ENCODE measurements around the gene HCRTR2.
"Not testable (repeated sequence)": the region's sequence is repeated elsewhere in the genome, so short reads cannot be mapped to it uniquely, and the experiment has no call there.

HCRTR2 gene

DNA sequence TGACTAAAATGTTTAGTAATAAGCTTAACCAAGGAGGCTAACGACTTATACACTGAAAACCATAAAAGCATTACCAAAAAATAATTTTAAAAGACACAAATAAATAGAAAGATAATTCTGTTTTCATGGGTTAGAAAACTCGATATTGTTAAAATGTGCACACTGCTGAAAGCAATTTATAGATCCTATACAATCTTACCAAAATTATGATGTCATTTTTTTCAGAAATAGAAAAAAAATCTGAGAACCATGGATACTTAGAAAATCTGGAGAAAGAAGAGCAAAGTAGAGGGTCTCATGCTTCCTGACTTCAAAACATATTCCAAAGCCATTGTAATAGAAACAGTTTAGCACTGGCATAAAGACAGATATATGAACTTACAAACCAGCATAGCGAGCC, 46.6 kb downstream of the HCRTR2 start:
- DNase-seq, result no peak

DNA sequence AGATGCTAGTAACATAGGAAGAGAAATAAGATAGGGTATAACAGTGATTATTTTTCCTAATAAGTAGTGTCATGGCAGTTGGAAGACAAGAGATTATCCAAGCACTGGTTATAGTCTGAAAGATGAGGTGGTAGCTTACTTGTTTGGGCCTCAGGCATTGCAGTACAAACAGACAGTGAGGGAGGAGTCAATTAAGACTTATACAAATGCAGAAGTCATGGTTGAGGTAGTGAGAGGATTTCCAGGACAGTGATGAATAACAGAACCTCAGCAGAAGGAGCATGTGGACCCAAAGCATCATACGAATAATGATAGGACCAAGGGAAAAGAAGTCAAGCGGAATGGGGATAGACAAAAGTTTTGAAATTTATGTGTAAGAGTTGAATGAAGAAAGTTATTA, 53.5 kb downstream of the HCRTR2 start:
- no peak for DNase-seq

DNA sequence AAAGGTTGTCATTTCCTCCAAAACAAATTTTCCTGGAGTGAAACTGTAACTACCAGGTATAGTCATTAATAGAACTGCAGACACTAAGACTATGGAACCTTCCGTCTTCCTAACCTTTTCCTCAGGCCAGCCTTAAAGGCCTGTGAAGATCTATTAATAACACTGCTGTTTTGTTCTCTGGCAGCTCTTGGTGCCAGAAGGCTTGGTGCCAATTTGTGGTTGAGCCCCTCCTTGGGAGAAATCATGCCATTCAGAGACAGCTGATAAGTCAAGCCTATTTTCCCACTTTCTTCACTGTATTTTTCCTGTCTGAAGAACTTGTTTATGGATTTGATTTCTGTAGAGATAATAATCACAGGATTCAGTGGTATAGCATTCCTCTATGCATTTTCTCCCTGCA, 64.8 kb downstream of the HCRTR2 start:
- DNase-seq, result peak; percentile 51

DNA sequence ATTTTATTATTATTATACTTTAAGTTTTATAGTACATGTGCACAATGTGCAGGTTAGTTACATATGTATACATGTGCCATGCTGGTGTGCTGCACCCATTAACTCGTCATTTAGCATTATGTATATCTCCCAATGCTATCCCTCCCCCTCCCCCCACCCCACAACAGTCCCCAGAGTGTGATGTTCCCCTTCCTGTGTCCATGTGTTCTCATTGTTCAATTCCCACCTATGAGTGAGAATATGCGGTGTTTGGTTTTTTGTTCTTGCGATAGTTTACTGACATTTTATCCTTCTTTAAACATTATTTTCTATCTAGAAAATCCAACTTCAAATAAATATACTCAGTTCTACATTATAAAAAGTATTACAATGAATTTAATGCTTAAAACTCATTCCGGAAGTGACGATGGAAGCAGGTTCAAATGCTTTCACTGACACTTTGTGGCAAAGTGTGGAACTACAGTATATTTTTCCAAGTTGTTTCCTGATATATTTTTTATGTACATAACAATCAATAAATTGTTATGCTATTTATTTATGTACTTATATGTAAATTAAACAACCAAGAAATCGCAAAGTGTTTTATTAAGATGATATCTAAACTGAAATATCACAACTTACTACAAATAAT, 66.8 kb downstream of the HCRTR2 start:
- peak; percentile 43 for DNase-seq

DNA sequence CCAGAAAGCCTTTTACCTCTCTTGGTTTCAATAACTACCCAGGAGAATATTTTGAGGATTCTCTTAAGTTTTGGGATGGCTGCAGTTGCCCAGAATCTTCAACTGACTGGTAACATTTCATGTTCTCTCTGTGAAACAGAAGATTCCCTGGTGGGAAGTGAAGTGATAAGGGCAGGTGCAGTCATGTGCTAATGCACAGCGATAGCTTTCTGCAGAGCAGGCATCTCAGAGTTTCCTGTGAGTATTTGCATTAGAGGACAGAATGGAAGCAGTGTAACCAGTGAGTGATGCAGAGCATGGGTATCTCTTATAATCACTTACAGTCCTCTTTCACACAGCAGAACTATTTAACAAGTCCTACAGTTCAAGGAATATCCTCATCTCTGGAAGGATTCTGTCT, 76.1 kb downstream of the HCRTR2 start:
- no peak for DNase-seq

DNA sequence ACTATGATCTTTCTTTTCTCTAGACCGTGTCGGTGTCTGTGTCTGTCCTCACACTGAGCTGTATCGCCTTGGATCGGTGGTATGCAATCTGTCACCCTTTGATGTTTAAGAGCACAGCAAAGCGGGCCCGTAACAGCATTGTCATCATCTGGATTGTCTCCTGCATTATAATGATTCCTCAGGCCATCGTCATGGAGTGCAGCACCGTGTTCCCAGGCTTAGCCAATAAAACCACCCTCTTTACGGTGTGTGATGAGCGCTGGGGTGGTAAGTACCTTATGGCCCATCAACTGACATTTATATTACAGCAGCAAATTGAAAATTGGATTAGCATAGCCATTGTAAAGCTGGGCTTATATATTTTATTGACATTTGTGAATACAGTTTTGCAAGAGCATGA, 80.8 kb downstream of the HCRTR2 start:
- no peak for DNase-seq

DNA sequence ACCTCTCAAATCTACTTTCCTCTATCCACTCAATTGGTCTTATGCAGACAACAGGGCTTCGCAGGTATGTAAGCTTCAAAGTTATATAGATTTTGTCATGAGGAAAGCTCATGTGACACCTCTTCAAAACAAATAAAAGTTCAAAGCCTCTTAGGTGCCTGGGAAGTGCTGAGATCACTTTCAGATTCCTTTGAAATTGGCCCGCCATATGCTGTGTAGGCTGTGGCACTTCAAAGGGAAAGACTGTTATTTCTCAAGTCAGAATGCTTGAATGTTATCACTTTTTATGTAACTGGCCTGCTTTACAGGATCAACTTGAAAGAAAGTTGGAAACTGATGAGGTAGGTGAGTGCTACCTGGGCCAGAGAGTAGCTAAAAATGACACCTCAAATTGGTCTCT, 85.9 kb downstream of the HCRTR2 start:
- no peak for DNase-seq

DNA sequence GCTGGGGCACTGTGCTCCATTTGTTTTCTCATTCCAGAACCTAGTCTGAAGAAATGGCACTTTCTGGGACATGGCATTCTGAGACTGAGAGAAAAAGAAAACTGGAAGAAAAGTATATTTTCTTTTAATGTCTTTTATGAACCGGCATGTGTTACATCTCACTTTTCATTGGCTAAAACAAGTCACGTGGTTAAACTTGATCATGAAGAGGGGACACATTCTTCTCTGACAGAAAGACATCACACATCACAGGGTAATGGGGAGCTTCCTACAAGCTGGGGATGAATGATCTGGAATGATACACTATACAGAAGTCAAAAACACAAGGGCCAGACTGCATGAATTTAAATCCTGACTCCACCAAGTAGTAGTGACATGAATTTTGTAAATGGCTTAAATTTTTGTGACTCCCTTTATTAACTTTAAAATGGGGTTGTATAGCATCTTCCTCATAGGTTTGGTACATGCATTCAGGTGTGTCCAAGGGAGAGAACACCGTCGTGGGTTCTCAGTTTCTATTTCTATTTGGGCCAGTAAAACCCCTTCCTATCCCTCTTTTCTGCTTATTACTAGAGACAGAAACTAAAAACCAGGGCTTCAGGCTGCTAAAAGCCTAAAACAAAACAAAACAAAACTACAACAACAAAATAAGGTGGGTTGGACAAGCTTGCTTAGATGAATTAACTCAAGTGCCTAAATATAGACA, 91.2 kb downstream of the HCRTR2 start:
- DNase-seq, result no peak

DNA sequence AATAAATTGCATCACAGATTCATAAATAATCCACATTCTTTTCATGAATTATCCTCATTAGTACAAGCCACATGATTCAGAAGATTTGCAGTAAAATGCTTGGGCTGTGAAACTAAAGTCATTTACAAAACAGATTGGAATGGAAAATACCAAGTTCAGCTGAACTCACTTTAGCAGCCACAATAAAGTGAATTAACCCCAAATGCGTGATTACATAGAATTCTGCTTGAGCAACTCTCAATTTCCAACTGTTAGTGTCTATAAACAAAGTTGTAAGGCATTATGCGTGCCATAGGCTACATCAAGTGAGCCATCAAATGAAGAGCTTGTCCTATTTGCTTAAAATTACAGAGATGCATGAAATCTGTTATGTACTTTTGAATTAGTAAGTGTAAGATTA, 92.6 kb downstream of the HCRTR2 start:
- DNase-seq, result peak; percentile 18

DNA sequence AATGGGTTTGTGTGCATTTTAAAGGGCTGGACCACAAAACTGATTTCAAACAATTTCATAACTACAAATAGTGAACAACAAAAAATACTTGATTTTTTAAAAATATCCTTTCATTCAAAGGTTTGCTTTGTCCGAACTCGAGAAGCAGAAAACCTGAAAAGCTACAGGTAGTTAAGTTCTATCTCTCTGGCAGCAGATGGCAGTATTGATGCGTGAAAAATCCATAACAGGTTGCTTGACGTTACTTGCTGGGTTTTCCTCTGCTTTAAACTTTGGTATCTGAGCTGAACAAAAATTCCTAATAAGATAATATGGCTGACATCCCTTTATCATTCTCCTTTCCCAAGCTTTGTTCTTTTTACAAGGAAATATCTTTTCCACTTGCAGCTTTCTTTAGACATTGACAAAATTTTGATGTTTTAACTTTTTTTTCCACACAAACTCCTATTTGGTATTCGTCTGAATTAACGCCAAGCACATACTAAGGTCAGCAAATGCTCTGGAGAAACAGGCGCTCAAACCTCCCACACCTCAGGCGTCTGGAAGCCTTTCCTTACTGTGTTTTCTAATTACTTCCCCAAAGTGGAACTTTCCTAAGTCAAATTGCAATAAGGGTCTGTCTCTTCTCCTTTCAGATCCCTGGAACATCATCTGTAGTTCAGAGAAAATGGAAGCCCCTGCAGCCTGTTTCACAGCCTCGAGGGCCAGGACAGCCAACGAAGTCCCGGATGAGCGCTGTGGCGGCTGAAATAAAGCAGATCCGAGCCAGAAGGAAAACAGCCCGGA, 102.6 kb downstream of the HCRTR2 start:
- peak; percentile 60 for DNase-seq

DNA sequence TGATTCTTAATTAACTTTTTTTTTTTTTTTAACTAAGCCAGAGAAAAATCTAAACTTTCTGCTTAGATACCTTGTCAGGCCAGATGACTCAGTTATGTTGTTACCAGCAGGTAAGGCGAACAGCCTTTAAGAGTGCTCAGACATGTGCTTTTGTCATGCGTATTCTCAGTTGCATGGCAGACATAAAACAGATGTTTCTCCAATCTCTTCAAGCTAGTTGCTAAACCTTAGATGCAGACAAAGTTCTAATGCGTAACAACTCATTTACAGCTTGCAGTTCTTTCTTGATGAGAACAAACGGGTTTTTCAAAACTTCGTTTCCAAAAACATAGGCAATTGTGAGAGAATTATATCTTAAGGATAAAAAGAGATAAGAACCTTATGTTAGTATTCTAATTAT, 103.3 kb downstream of the HCRTR2 start:
- DNase-seq, result no peak

DNA sequence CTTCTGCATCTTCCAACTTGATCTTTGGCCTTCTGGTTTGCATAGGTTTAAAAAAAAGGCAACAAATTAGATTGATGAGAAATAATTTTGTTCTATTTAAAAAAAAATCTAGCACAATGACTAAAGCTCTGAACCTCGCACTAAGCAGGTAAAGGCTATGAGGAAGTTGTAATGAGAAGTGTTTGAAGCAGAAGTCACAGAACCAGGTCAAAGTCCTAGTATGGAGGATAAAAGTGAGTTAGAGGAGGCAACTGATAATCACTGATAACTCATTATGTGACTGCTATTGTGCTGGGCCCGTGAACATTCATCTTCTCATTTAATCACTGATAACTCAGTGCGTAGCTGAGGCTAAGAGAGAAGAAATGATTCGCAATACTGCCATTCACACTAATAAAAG, 106.9 kb downstream of the HCRTR2 start:
- DNase-seq, result no peak

DNA sequence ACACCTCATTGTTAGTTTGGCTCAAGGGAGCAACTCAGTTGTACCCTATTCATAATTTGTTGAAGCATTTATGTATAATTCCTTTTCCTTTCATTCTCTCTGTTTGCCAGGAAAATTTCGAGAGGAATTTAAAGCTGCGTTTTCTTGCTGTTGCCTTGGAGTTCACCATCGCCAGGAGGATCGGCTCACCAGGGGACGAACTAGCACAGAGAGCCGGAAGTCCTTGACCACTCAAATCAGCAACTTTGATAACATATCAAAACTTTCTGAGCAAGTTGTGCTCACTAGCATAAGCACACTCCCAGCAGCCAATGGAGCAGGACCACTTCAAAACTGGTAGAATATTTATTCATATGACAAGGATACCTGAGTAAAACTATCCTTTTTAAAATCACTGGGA, 107.8 kb downstream of the HCRTR2 start:
- DNase-seq, result no peak

DNA sequence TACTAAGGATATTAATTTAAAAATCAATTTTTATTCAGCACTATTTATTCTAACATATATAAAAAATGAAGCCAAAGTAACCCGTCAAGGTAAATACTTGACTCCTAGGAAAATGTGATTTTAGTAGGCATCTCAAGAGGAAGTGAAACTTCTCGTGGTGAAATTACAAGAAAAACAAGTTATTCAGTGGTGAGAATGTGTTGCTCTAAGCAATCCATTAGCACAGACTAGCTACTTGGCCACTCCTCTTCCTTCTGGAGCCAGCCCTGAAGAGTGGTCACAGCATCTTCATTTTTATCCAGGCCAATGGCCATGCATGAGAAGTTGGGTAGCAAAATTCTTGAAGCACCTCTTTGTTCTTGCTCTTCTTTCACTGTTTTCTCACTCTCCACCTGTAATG, 112.5 kb downstream of the HCRTR2 start:
- no peak for DNase-seq

DNA sequence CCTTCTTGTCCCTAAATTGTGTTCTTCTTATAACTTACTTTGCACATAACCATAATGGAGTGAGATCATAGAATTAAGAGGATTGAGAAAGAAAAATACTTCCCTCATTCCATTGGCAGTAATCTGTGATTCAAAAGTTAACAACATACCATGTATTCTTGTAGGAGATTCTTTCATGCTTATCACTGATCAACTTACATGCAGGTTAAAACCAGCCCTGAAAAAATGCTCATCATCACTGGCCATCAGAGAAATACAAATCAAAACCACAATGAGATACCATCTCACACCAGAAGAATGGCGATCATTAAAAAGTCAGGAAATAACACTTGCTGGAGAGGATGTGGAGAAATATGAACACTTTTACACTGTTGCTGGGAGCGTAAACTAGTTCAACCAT, 116.4 kb downstream of the HCRTR2 start:
- no peak for DNase-seq

DNA sequence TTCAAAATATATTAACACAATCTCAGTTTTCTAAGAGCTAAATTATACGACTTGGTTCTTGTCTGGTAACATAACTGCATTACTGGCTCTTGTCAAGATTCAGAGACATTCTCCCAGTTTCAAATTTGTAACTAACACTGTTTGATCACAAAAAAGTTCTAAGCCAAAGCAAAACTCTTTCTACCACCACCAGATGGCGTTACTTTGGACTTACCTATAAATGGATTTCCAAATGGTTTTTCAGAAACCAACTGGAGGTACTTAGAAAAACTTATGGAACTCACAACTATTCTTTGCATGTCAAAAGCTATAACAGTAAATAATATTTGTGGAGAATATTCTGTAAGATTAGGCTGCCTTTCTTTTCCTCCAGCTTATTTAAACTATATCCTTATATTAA, 118.8 kb downstream of the HCRTR2 start:
- no peak for DNase-seq

DNA sequence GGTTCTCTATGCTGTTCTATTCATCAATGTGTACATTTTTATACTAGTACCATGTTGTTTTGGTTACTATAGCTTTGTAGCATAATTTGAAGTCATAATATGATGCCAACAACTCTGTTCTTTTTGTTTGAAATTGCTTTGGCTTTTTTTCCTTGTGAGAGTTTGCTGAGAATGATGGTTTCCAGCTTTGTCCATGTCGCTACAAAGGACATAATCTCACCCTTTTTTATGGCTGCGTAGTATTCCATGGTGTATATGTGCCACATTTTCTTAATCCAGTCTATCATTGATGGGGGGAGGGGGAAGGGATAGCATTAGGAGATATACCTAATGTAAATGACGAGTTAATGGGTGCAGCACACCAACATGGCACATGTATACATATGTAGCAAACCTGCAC, 122.9 kb downstream of the HCRTR2 start:
- DNase-seq, result not testable (repeated sequence)

DNA sequence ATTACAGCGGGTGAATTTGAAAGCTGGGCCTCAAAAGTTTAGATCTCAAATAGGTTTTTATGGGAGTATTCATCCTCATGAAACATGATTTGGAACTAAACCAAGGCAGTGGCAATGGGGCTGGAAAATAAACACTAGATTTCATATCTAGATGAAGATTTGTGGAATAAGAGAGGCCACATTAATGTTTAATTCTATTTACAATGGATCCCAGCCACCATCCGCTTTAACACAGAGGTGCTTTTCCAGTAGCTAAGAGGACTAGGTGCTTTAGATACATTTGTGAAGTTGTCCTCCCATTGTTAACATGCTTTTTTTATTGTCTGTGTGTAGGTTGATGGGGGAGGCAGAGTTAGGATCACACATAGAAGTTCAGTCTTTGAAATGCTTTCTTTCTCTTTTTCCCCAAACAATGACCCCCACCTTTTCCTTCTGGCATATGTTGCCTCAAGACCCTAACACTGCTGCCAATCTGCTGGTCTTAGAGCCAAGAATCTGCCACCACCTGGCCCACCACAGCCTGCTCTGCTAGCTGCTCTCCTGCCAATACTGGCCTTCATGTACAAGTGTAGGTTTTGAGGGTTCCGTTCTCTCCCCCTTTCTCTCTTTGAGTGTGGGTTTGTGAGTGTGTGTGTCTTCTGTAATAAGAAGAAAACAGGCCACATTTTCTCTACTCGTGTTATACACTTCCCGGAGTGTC, 125.1 kb downstream of the HCRTR2 start:
- no peak for DNase-seq

DNA sequence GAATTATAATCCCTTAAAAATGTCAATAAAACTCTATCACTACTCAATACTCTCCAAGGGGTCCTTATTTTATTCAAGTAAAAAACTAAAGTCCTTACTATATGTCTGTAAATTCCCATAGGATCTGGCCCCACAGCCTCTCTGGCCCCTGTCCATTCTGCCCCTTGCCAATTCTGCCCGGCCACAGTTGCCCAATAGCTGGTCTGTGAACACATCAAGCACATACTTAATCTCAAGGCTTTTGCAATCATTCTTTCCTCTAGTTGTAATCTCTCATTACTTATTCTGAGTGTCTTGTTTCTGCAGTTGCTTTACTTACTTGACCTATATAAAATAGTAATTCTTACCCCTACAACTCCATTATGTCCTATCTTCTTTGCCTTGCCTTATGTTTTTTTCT, 130.4 kb downstream of the HCRTR2 start:
- DNase-seq, result no peak

DNA sequence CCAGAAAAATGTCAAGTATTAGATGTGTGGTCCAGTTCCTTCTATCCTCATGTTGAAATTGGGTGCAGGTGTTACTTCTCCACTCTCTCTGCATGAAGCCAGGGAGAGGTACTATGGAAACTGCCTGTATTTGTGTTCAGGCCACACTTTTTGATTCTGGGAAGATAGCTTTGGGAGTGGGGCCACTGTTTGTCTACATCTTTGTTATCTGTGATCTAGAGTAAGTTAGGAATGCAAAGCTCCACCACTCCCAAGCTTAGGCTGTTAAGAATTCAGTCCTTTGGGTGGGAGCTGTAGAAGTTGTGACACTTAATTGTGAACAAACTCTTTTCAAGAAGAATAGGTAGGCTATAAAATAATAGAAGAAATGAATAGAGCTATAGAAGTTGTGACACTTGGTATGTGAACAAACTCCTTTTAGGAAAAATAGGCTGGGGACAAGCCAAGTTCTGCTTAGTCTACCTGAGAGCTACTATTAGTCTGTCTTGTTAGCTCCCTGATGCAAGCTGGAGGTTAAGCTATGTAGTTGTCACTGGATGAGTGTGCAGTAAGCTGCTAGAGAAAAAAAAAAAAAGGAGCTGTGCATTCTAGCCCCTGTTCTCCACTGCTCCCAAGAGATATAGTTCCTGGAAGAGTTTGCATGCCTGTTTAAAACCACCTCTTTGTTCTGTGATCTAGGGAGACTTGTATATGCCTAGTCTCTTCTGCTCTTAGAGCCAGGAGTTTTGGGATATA, 145.8 kb downstream of the HCRTR2 start:
- no peak for DNase-seq

DNA sequence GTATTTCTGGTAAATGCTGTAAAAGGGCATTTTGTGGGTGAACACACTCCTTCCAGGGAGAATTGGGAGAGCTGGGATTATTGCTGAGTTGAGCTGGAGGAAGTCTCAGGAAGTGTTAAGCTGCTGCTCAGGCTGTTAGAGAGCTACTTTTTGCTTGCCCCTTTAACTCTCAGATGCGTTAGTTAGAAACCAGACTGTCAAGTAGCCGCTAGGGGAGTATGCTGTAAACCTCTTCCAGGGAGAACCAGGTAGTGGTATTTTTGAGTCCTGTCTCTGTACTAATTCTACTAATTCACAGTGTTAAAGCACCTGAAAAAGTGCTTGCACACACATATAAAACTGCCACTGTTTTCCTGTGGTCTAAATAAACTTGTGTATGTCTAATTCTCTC, 146.4 kb downstream of the HCRTR2 start:
- no peak for DNase-seq

DNA sequence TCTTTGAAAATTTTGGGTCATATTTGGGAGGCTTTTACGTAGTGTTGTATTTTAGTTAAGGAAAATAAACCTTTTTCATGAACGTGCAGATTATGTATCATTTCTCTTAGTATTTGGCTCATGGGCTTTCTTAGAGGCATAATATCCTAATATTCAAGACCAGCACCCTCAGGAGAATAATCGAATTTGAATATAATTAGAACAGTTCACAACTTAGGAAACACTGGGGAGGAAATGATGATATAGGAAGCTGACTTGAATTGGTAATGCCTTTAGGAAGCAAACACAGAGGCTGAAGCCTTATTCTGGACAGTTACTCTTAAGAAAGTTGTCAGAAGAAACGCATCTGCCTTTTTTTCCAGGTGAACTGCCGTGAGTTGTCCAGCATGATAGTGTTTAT, 152.9 kb downstream of the HCRTR2 start, which contains the start of gene GFRAL:
Gene GFRAL, plus strand, starts transcription at position 301 of the 400 bp plus-strand sequence. Its CDS starts 86 bp downstream, at position 387.
- DNase-seq, result no peak

Data from fibroblast of skin of scalp (primary cell).